A549 treated with dexamethasone at 1 μM for 4 hours (cell line): ENCODE results near the gene PALMD. TPM values are rescaled to one million over a fixed set of nuclear protein-coding genes. Genes with fewer than 3 reads are reported as not detected.

ENCODE experiments used
- total RNA-seq: library from RNA; stranded (reverse); fragments of 200-300 nt; extraction: Qiagen RNA extraction; gene quantifications from 5 replicates; pipeline ENCODE4 v1.2.3, GENCODE V29; 2022

PALMD gene
- 0.16 to 0.27 TPM (median 0.19 TPM) in 5 replicates for total RNA-seq

GRCh38 chr1:99645699-99646531, at the start of gene PALMD:
TSS of gene PALMD (plus strand) at chr1:99646113. CDS start at chr1:99646318, 205 bp downstream.

Other genes with a start within 250 kb of the PALMD start
- 1.3 to 2.3 TPM (median 1.7 TPM) in 5 replicates for gene FRRS1, start 120.5 kb downstream of the PALMD start, total RNA-seq
- 2.9 to 4.6 TPM (median 4.1 TPM) in 5 replicates for gene AGL, start 204.2 kb downstream of the PALMD start, total RNA-seq